A673 (cell line): ENCODE data around the gene PRKCA.

Experiments used
- CTCF ChIP-seq: fragments of 300-800, 200-600 bp; sonication (generic); conservative IDR thresholded peaks from 2 replicates; pipeline ENCODE4 v1.5.1; 2017; ENCODE audit warnings: low read depth, mild to moderate bottlenecking, antibody characterized with exemption, low read length, moderate library complexity, mixed read lengths
- EZH2 ChIP-seq: fragments of 200-600 bp; sonication (generic); IDR thresholded peaks from 2 replicates; pipeline ENCODE4 v1.6.1; 2017; ENCODE audit warnings: borderline replicate concordance, low read depth, mild to moderate bottlenecking, mixed read lengths, antibody characterized with exemption, low read length; ENCODE audit not compliant: poor library complexity, severe bottlenecking

- TF ChIP-seq CTCF, result no peak
- TF ChIP-seq EZH2, result no peak
Measured at GRCh38 chr17:66515974-66516373, 213.6 kb downstream of the PRKCA start.
